ENCODE data around the gene TBC1D23.

DNA sequence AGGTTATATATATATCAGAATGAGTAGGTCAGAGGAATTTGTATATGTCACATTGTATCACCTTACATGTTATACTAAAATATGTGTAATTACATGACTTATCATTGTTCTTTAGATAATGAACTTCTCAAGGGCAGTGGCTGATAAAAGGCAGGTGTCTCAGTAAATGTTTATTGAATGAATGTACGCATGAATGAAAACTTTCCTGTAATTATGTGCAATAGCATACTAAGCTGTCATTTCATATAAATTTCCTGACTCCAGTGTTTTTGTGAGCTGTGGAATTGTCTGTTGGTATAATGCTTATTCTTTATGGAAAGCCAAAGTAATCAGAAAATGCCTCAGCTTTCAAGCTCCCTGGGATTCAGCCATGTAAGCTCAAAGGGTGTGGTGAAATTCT lies 4.2 kb downstream of the TBC1D23 start:
- TF ChIP-seq POLR2A (IDR thresholded peaks at IDR 0.05; ENCODE audit: low read depth, low read length), result no peak
- no peak for TF ChIP-seq TAF1 (IDR thresholded peaks at IDR 0.05; ENCODE audit: low read depth, low read length)
- TF ChIP-seq POLR2AphosphoS5 (IDR thresholded peaks at IDR 0.05; ENCODE audit: low read depth, low read length), result no peak
- TF ChIP-seq PAX5 (IDR thresholded peaks at IDR 0.05; ENCODE audit: insufficient read depth, low read length, severe bottlenecking), result no peak
- TF ChIP-seq SPI1 (IDR thresholded peaks at IDR 0.05; ENCODE audit: low read depth, low read length), result no peak
- no peak for TF ChIP-seq POU2F2 (IDR thresholded peaks at IDR 0.05; ENCODE audit: low read depth, low read length)
